Measurements from ENCODE around the gene CCDC60.

Gene CCDC60

DNA sequence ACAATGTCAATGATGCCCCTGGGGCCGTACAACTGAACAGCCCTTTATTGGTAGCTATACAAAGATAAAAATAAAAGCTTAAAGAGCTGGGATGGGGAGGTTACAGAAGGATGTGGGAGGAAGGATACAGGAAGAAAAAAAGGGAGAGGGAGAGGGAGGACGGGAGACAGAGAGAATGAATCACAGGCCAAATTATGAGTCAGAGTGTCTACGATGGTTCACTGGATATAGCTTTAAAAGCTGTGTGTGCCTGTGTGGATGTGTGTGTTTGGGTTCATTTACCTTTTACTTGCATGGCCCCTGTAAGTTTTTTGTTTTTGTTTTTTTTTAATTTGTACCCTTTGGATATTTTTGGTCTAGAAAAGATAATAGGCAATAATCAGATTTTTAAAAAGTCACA, 111.9 kb downstream of the CCDC60 start:
- DNase-seq (ENCODE audit: low read depth in 2 of 2): no peak

GRCh38 chr12:119447126-119447525, 112.6 kb downstream of the CCDC60 start:
- DNase-seq (ENCODE audit: low read depth in 2 of 2): no peak

- no peak for DNase-seq (ENCODE audit: low read depth in 2 of 2)
Measured at GRCh38 chr12:119447618-119448017, 113.1 kb downstream of the CCDC60 start.

- no peak for DNase-seq (ENCODE audit: low read depth in 2 of 2)
Measured at GRCh38 chr12:119448611-119449131, 114.1 kb downstream of the CCDC60 start.

DNA sequence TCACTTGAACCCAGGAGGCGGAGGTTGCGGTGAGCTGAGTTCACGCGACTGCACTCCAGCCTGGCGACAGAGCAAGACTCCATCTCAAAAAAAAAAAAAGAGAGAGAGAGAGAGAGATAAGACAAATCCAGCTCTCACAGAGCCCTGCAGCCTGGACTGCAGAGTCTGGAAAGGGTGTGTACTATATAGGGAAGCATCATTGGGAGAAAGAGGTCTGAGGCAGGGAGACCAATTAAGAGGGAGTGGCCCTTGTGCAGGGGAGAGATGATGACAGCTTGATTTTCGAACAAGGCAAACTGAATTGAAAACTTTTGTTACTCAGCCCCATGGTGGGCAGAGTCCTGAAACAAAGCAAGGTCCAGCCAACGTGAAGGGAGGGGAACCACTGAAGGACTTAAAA, 116.2 kb downstream of the CCDC60 start:
- no peak for DNase-seq (ENCODE audit: low read depth in 2 of 2)

DNA sequence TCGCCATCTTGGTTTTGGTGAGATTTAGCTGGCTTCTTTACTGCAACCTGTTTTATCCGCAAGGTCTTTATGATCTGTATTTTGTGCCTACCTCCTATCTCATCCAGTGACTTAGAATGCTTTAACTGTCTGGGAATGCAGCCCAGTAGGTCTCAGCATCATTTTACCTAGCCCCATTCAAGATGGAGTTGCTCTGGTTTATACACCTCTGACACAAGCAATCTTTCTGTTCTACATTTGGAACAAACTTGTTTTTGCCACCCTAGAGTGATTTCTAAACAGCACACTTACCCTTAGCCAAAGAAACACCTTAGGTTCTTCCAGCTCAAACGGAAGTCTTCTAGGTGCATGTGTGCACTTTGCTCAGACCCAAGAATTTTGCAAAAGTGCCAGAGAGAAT, 122.3 kb downstream of the CCDC60 start:
- no peak for DNase-seq (ENCODE audit: low read depth in 2 of 2)

DNA sequence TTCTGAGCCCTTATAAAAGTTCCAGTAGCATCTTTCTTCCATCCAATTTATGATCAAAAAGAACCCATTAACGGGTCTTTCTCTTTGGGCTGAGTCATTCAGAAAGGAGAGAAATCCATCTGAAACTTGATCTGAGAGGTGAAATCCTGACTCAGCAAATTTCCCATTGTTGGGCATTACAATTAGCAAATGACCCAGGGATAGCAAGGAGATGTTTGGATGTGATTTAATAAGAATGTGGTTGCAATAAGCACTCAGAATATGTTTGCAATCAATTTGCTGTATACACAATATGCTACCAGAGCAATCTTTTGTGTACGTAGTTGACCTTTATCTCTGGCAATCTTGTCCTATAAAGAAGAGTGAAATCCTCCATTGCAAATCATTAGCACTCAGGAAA, 122.7 kb downstream of the CCDC60 start:
- DNase-seq (ENCODE audit: low read depth in 2 of 2): no peak

DNA sequence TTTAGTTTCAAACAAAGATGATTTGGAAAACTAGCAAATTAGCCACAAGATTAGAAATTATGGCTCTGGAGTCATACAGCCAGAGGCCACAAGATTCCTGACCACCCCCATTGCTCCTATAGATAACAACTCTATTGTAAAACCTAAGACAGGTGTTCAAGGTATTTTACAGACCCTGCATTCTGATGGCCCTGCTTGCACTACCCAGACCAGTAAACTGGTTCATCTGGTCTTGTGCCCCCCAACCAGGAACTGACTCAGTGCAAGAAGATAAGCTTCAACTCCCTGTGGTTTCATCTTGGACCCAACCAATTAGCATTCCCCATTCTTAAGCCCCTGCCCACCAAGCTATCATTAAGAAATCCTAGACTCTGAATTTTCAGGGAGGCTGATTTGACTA, 125.0 kb downstream of the CCDC60 start:
- DNase-seq (ENCODE audit: low read depth in 2 of 2): no peak

DNA sequence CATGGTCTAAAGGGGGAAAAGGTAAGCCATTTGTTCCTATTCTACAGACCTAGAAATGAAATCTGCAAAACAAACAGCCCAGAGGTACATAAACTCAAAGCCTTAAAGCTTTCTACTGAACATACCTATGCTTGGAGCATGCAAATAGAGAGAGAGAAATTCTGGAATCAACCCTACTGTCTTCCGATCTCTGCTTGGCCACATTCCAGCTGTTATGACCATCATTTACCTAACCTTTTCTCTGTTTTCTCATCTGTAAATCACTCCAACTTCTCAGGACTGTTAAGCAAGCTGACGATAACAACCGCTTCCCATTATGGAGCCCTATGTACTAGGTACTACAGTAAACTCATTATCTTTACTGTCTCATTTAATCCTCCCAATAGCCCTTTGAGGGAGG, 126.3 kb downstream of the CCDC60 start:
- DNase-seq (ENCODE audit: low read depth in 2 of 2): no peak

DNA sequence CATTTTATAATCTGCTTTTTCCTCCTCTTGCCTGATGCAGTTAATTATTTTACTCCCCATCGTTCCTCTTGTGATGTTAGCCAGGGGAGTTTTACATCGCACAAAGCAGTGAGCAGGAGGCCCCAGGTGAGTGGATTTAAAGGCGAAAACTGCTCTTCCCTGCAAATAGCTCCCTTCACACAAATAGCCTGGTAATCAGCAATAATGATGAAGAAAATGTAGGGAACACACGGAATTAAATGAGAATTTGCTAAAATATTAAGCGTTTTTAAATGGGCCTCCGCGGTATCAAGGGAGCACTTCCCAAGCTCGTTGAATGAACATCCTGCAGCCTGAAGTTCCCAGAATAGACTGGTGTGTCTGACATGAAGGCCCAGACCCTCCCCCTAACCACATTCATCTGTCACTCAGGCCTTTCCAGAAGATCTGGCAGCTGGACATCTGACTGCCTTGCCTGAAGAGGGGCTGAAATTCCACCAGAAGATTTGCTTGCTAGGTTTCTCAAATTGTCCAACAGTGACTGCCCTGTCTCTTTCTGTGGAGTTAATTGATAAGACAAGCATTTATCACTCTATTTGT, 127.2 kb downstream of the CCDC60 start:
- DNase-seq (ENCODE audit: low read depth in 2 of 2): no peak

GRCh38 chr12:119463211-119463926, 128.8 kb downstream of the CCDC60 start:
- DNase-seq (ENCODE audit: low read depth in 2 of 2): no peak

- no peak for DNase-seq (ENCODE audit: low read depth in 2 of 2)
Measured at GRCh38 chr12:119468296-119468695, 133.8 kb downstream of the CCDC60 start.

DNA sequence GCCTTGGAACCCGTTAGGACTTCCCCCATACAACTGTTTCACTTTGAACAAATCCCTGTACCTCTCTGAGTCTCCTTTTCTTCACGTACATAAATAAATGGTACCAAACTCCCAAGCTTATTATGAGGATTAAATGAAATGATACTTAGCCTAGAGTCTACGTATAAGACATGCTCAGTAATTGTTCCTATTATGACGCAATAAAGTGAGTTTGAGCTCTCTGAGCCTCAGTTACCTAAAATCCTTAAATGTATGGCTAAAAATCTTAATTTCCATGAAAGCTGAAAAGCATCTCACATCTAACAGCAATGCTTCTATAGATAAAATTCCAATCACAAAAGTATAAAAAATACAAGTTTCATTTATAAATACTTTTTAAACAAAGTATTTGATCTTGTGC, 141.1 kb downstream of the CCDC60 start:
- DNase-seq (ENCODE audit: low read depth in 2 of 2): no peak

GRCh38 chr12:119476951-119477350, 142.4 kb downstream of the CCDC60 start:
- DNase-seq (ENCODE audit: low read depth in 2 of 2): no peak

DNA sequence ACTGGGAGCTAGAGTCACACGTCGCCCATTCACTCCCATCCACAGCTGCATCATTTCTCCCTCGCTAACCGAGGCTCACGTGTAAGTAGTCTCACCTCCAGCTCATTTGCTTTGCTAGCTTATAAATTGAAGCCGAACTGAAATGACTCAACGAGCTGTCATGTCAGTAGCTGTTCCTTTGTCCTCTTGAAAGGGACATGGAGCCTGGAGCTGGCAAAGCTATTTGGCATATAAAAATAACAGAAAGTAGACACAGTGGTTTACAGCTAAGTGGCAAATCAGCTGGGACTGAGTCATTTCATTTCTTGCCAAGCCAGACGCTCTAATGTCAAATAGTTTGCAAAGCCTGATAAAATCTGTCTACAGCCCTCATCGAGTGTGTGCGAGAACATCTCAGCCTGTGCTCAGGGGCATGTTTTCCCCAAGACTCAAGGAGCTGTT, 144.6 kb downstream of the CCDC60 start:
- DNase-seq (ENCODE audit: low read depth in 2 of 2): no peak

DNA sequence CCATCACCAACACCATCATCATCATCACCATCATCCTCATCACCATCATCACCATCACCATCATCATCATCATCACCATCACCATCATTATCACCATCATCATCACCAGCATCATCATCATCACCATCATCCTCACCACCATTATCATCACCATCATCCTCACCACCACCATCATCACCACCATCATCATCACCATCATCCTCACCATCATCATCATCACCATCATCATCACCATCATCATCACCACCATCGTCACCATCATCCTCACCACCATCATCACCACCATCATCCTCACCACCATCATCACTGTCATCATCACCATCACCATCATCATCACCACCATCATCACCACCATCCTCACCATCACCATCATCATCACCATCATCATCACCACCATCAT, 146.0 kb downstream of the CCDC60 start:
- DNase-seq (ENCODE audit: low read depth in 2 of 2): no peak

DNA sequence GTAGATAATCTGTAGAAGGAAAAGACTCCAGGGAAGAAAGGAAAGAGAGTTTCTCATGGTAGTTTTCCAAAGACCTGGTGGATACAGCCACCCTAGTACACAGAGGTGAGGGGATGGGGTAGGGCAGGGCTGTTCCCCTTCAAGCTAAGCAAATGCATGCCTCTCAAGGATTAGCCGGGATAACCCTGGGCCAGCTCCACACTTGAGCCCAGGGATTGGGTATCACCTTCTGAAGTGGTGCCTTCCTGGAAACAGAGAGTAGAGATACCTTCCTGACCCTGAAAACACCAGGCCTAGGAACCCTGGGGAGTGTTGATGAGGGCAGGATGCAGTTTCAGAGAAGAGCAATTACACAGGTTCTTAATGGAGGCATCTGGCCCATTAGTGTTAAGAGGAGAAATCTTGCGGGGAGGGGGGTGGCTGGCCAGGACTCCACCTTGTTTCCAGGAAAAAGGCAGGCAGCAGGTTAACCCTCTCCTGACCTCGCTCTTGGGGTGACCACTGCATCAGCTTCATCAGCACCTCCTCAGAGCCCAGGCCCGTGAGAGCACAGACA, 152.1 kb downstream of the CCDC60 start:
- no peak for DNase-seq (ENCODE audit: low read depth in 2 of 2)

- no peak for DNase-seq (ENCODE audit: low read depth in 2 of 2)
Measured at GRCh38 chr12:119491814-119492213, 157.3 kb downstream of the CCDC60 start.

GRCh38 chr12:119500209-119500608, 165.7 kb downstream of the CCDC60 start:
- DNase-seq (ENCODE audit: low read depth in 2 of 2): no peak

- no peak for DNase-seq (ENCODE audit: low read depth in 2 of 2)
Measured at GRCh38 chr12:119501052-119501451, 166.5 kb downstream of the CCDC60 start.

GRCh38 chr12:119505001-119505400, 170.5 kb downstream of the CCDC60 start:
- no peak for DNase-seq (ENCODE audit: low read depth in 2 of 2)

GRCh38 chr12:119512772-119513497, 178.4 kb downstream of the CCDC60 start:
- DNase-seq (ENCODE audit: low read depth in 2 of 2): no peak

DNA sequence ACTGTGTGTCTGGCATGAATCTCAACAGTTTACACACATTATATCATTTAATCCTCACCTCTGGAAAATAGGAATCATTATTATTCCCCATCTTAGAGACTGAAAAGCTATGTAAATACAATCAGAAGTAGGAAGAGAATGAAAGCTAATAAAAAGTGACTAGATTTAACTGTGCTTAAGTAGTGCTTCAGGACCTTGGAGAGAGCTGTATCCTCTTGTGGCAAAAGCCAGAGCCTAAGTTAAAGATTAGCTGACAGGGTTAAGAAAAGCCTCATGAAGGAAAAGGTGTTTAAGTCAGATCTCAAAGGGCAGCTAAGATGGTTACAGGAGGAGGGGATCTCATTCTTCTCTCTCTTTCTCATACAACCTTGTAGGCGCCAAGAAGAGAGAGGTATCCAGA, 193.7 kb downstream of the CCDC60 start:
- DNase-seq (ENCODE audit: low read depth in 2 of 2): no peak
